ELR (cell line): ENCODE data around the gene FNDC3A.
A peak's percentile ranks its signal among the peaks of the same experiment; 100 is the strongest.
"Not testable (repeated sequence)": the region's sequence is repeated elsewhere in the genome, so short reads cannot be mapped to it uniquely, and the experiment has no call there.

Experiments used
- DNase-seq: peaks from one replicate; pipeline ENCODE4 v3.0.0-alpha.2; 2015; ENCODE audit warnings: low read depth

The FNDC3A gene

DNA sequence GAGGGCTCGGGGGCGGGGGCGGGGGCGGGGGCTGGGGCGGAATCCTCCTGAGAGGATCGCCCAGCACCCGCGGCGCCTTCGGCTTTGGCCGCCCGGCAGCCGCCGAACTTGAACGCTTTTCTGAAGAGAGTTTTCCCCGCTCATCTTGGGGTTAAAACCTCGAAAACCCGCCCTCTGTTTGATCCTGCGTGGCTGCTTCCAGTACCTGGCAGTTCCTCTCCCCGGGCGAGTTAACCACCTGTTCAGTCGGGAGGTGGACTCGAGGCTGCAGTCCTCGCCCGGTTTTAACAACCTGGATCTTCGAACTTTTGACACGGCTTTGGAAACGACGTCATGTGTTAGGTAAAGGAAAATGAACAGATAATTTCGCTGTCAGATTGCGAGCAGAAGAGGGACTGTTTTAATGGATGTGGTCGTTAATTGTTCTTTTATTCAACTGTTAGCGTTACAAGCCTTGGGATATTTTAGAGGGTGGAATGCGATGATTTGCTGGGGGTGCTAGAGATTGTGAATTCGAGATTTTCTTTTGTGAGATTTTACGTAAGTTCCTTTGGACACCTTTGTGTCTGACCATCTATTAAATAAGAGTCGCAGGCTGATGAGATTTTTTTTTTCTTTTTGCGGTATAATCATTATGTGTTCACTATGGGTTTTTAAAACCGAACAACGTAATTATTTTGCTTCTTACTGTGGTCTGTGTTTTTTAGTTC lies 1.0 kb downstream of the FNDC3A start:
- no peak for DNase-seq

DNA sequence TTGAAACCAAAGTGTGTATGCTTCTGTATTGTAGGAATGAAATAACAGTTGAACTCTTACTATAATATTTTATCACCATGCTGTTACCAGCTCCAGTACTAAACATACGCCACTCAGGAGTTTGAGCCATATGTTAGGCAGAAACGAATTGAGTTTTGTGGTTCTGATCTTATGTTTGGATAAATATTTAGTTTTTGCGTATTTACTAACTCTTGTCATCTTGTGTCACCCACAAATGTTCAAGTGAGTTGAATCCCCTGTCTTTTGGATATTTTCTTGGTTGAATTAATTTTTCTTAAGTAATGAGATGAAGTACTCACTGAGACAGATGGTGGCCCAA lies 1.5 kb downstream of the FNDC3A start:
- peak; percentile 40 for DNase-seq

DNA sequence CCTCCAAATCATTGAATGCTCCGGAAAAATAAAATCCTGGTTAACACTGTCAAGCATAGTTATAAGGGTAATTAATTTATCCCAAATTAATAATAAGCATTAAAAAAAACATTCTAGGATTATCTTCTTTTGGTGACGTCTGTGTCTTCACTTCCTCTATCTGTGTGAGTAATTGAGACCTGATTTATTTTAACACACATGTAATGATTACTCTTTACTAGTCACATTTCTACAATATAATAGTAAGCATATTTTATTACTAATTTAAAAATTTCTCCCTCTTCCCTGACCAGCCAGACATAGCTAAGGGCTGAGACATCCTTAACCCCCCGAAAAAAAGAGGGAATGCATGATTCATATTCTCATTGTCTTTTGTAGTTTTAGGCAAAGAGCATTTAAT lies 2.3 kb downstream of the FNDC3A start:
- DNase-seq, result peak; percentile 82

DNA sequence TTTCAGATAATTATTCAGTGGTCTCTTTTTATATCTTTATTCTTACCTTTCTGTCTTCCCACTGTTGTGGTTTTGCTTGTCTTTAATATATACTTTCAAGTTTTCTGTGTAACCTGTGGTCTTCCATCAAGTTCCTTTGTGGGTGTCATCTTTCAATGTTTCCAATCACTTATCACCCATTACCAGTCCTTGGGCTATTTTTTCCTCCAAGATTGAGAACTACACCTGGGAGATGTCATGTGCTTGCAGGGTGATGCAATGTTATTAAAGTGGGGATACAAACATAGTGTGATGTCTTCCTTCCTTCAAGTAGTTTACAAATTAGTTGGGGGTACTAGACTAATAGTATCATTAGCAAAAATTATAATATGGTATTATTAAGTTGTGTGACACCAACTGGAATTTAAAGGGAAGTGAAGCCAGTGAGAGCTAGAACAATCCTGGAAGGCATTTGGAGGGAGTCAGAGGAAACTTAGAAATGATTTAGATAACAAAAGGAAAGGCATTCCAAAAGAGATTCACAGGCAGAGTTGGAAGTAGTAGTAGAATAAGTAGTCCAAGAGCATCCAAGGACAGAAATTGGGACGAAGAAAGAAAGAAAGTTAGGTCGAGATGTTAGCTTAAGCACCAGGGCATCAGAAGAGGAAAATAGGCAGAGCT lies 3.4 kb downstream of the FNDC3A start:
- DNase-seq, result no peak

DNA sequence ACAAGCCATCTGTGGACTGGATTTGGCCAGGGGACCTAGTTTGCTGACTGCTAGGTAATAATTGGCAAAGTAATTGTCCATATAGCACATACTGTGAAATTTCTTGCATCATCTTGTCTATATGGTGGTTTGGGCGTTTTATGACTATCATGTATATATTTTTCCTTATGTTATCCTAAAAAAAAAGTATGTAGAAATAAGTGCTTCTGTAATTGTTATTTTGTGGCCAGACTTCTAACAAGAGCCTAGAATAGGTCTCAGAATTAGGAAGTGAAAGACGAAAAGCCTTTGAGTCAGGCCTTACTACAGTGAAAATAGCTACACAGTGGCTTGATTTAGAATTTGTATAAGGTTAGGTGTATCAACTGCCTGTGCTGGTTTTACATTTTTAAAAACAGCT lies 4.2 kb downstream of the FNDC3A start:
- no peak for DNase-seq

DNA sequence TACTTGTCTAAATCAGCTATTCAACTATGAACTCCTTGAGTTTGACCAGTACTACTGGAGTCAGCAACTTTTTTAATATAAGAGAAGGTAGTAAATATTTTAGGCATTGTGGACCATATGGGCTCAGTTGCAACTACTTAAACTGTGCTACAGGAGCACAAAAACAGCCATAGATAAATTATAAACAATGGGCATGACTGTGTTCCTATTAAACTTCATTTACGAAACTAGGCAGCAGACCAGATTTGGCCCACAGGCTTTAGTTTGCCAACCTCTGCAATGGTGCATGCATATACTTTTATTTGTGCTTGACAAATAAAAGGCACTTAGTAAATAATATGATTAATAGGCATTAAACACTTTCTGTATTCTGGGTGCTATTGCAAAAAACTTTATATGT lies 7.6 kb downstream of the FNDC3A start:
- DNase-seq, result no peak

DNA sequence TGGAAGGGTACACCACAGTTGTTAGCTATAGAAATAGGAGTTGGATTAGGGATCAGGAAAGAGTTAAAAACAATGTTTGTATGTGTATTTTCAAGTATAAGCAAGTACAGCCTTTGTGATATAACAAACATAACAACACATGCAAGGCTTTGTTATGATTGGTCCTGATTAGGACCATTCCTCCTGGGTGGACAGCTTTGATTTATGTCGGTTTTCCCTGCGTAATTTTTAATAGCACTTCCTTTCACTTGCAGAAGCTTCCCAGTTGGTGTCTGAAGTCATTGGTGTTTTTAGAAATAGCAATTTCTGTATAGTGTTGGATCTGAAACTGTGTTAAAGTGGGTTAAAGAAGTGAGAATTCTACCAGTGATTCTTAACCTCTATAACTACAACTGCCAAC lies 10.0 kb downstream of the FNDC3A start:
- no peak for DNase-seq

DNA sequence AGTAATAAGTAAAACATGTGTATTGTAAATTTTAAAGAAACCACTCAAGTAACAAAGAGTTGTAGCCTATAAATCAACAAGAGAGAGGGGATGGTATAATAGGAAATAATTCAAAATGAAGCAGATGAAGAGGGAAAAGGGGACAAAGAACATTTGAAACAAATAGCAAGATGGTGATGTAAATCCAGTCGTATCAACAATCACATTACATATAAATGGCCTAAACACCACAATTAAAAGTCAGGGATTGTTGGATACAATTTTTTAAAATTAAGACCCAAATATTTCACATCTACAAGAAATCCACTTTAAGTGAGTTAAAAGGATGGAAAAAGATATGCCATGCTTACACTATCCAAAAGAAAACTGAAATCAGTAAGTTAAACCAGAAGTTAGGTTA lies 15.2 kb downstream of the FNDC3A start:
- no peak for DNase-seq

DNA sequence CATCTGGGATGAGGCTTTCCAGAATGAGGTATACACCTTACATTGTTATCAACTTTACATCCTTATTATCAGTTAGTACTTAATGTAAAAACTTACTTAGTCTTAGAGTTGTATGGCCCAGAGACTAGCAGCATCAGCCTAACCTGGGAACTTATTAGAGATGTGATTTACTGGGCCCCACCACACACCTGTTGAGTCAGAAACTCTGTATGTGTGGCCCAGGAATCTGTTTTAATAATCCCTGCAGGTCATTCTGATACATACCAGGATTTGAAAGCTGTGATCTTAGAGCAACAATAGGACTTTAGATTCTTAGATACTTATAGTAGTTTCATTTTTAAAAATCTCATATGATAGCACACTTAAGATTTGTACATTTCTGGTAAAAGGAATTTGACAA lies 17.4 kb downstream of the FNDC3A start:
- no peak for DNase-seq

DNA sequence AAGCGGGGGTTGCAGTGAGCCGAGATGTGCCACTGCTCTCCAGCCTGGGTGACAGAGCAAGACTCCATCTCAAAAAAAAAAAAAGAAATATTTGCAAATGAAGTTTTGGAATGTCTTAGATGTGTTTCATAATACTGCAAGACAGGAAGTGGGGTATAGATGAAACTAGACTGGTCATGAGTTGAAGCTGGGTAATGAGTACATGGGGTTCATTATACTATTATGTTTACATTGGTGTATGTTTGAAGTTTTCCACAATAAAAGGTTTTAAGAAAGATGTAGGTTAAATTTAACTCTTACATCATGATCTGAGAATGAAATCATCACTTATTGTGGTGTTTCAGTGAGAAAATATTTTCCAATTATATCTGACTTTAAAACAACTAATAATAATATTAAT lies 19.0 kb downstream of the FNDC3A start:
- DNase-seq, result peak; percentile 70

DNA sequence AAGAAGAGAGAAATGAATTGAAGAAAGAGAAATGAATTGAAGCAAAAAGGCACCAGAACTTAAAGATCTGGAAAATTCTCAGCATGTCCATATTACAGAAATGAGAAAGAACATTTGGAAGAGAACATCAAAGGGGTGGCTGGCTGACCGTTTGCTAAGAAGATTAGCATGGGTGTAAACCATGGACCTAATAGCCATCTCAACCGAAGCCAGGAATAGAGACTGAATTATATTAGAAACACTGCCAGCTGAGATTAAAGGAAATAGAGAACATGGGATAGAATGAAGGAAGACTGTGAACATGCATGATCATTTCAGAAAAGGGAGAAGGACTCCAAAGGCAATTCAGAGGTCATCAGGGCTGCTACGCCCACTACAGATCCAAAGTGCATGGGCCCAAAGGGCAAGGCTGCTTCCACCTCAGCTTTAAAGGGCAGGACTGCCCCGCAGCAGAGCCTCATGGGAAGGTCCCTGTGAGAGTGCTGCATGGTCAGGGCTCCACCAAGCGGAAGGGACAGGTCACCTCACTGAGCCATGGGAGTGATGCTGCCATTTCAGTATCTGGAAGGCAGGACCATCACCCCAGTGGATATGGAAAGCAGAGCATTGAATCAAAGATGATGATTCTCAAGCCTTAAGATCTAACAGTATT lies 23.1 kb downstream of the FNDC3A start:
- no peak for DNase-seq

DNA sequence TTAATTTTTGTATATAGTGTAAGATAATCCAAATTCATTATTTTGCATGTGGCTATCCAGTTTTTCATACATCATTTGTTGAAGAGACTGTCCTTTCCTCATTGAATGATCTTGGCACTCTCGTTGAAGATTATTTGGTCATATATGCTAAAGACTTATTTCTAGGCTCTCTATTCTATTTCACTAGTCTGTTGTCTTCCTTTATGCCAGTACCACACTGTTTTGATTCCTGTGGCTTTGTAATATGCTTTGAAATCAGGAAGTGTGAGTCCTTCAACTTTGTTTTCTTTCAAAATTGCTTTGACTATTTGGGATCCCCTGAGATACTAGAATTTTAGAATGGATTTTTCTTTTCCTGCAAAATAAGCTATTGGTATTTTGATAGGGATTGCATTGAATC lies 24.5 kb downstream of the FNDC3A start:
- DNase-seq, result no peak

DNA sequence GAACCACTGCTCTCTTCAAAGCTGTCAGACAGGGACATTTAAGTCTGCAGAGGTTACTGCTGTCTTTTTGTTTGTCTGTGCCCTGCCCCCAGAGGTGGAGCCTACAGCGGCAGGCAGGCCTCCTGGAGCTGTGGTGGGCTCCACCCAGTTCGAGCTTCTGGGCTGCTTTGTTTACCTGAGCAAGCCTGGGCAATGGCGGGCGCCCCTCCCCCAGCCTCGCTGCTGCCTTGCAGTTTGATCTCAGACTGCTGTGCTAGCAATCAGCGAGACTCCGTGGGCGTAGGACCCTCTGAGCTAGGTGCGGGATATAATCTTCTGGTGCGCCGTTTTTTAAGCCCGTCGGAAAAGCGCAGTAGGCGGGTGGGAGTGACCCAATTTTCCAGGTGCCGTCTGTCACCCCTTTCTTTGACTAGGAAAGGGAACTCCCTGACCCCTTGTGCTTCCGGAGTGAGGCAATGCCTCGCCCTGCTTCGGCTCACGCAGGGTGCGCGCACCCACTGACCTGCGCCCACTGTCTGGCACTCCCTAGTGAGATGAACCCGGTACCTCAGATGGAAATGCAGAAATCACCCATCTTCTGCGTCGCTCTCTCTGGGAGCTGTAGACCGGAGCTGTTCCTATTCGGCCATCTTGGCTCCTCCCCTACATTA lies 43.4 kb downstream of the FNDC3A start:
- not testable (repeated sequence) for DNase-seq

DNA sequence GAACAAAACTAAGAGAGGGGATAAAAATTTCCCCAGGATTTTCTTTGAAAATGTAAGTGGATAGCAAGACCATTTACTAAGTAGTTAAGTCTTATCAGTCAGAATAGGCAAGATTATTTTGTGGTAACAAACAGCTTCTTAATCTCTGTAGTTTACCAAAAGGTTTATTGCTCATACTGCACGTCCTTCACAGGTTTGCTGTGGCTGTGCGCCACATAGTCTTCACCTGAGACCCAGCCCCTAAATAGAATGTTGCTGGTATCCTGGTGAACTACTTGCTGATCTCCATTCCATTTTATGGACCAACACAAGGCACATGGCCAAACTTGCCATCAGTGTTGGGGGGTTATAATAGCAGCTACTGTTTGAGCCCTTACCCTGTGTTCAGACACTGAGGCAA lies 44.6 kb downstream of the FNDC3A start:
- no peak for DNase-seq

DNA sequence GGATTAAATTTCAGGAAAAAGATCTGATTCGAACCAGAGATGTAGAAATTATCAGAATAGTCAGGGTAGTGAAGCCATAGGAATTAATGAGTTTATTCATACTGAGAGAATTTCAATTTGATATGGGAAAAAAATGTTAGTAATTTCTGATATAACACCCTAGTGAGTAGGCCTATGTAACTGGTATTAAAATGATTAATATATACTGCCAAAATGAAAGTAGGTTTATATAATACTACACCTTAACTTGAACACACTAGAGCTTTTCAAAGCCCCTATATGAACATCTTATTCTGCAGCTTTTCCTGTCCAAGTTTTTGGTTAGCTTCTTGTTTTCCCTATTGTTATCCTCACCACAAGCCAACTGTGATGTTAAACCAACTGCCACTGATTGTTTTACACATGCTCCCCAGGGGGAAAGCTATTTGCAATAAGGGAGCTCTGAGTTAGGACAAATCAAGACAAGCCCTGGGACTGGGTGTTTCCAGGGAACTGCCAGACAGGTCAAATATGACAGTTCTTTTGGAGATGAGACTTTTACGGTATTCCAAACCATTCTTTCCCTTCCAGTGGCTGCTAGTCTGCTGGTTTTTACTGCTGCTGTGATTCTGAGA lies 45.3 kb downstream of the FNDC3A start:
- peak; percentile 18 for DNase-seq

DNA sequence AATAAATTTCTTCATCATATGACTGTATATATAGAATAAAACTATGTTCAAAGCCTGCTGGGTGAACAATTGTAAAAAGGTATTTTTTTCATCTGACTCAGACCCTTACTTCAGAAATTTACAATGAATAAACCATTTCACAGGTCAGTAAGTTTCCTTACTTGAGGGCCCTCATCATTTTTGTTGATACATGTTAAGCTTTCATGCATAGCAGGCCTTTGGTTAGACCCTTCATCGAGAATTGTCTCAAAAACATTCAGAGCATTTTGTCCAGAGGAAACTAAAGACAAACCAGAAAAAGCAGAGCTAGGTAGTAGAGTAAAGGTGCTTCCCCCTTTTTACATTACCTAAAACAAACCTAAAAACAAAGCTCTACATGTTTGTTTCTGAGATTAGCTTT lies 46.2 kb downstream of the FNDC3A start:
- DNase-seq, result peak; percentile 23

DNA sequence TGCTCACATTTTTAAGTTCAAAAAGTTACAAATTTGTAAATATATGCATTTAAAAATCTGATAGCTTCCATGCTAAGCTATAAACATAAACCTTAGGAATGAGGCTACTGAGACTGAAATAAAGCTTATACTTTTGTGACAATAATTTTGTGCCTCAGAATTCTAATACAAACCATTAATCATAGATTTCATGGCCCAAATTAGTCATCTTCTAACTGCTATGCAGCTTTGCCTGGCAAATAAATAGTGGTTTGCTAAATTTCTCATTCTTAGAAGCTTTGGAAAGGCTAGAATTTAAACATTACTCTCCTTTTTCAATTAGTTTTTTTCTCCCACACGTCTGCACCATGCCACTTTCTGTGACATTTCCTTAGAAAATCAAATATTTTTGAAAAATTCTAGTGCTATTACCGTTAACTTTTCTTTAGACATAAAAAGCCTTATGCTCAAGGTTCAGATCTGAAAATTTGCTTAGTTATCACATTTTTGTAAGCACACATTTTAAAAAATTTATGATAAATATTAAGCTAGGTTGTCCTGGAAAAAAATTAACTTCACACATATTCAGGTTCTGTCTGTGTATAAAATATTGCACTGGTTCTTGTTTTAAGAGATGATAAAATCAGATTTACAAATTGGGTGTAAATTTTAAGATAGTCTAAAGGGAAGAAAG lies 46.9 kb downstream of the FNDC3A start:
- DNase-seq, result peak; percentile 81

DNA sequence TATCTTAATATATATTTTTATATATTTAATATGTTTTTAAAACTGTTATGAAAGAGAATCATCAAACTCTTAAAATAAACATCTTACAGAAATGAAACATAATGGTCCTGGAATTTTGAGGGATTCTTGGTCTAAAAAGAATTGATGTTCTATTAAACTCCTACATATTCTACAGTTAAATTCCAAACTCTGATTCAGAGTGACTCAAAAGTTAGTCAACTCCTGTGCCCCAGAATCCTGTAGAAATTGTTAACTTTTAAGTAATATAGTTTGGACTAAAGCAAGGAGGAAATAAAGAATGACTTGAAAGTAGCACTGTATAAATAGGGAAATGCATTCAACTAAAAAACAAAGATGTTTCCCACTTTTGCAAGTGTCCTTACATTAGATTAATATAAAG lies 47.7 kb downstream of the FNDC3A start:
- DNase-seq, result peak; percentile 92

DNA sequence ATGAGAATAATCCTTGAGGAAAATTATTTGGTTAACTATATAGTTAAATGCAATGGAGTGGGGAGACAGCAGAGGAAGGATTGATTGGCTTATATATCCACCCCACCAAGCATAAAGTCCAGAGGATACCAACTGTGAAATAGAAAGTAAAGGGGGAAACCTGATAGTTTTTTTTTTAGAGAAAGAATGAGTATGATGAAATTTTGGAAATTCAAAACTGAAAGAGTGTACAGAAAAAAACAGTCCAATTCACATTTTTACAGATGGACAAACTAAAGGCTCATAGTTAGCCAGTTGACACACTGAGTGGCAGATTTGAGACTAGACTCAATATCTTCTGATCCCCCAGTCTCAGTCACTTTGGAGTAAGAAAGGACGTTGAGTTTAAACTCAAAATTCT lies 51.1 kb downstream of the FNDC3A start:
- DNase-seq, result no peak

DNA sequence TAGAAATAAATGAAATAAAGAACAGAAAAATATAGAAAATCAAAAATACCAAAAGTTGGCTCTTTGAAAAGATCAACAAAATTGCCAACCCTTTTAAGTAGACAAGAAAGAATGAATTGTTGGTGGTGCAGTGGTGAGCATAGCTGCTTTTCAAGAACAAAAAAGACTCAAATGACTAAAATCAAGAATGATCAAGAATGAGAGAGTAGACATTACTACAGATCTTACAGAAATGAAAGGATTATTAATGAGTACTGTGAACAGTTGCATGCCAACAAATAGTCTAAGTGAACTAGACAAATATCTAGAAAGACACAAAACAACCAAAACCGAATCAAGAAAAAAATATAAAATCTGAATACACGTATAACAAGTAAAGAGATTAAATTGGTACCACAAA lies 53.9 kb downstream of the FNDC3A start:
- DNase-seq, result no peak

DNA sequence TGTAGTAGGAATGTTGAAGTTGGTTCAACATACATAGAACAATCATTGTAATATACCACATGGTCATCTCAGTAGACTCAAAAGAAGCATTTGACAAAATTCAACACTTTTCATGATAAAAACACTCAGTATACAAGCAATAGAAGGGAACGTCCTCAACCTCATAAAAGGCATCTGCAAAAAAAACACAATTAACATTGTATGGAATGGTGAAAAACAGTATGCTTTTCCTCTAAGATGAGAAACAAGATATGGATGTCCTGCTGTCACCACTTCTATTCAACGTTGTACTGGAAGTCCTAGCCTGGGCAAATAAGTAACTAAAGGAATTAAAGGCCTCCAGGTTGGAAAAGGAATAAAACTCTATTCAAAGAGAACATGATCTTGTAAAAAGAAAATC lies 54.5 kb downstream of the FNDC3A start:
- no peak for DNase-seq

DNA sequence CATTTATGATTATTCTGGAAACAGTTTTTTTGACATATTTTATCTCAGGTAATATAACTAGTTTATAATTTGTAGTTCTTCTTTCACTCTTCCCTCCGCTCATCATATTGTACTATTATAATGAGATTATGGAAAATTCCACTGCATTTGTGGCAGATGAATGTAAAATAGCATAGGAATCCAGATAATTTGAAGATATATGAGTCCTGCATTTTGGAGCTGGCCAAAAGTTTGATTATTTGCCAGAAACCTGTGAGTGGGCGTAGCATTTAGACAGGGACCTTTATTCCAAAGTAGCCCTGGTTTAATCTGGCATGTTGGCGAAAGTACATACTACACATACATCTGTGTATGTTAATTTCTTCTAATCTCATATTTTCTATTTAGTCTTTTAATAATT lies 65.2 kb downstream of the FNDC3A start:
- DNase-seq, result no peak
